A549 (cell line): ENCODE measurements around the gene ATP6V1B1. TPM values are rescaled to one million over a fixed set of nuclear protein-coding genes. Genes with fewer than 3 reads are reported as not detected.

Source experiments
- ATAC-seq, 2 experiments: fragments of 200-7000 bp in 1 of 2; fragments of >200 bp in 1 of 2; cut with Nextera tagmentation in 1 of 2; cut with Tn5 transposase in 1 of 2; 3 replicates each; pipeline versions ENCODE4 v1.8.0 to v1.9.1; 2018 to 2020; ENCODE audit warnings: mild to moderate bottlenecking in 1 of 2, moderate library complexity in 1 of 2
- CTCF ChIA-PET: fragments of 300-600 bp; sonication (Branson Sonifier 250); formaldehyde crosslinking; extraction: SDS; loops from one replicate; lab custom pipeline; 2021; ENCODE audit warnings: antibody characterized with exemption, inconsistent platforms; lab: Yijun Ruan, JAX
- POLR2A ChIA-PET: fragments of 350-600 bp; formaldehyde crosslinking; extraction: SDS; loops from one replicate; lab custom pipeline; 2021; ENCODE audit warnings: antibody characterized with exemption, inconsistent platforms; lab: Yijun Ruan, JAX
- DNase-seq, 2 experiments: peaks; one replicate each; pipeline versions ENCODE4 v3.0.0 to v3.0.0-alpha.2; 2011 to 2016; ENCODE audit warnings: low read depth in 1 of 2, low spot score in 1 of 2
- FAIRE-seq: peaks from 2 replicates; lab custom pipeline; 2011; peaks lifted over from hg19 to GRCh38; lab: Jason Lieb, UNC
- H3K27ac ChIP-seq, 2 experiments: fragments of >200 bp; sonication (Bioruptor Twin); formaldehyde crosslinking; 3 replicates each; pipeline ENCODE4 v1.5.1; 2016 to 2017
- H3K4me1 ChIP-seq: fragments of >200 bp; sonication (Bioruptor Twin); formaldehyde crosslinking; 3 replicates; pipeline ENCODE4 v1.6.1; 2016
- H3K4me2 ChIP-seq: fragments of >200 bp; sonication (Bioruptor Twin); formaldehyde crosslinking; 3 replicates; pipeline ENCODE4 v1.6.1; 2016
- H3K4me3 ChIP-seq: fragments of >200 bp; sonication (Bioruptor Twin); formaldehyde crosslinking; 3 replicates; pipeline ENCODE4 v1.5.1; 2016
- H3K9me3 ChIP-seq: fragments of >200 bp; sonication (Bioruptor Twin); formaldehyde crosslinking; 3 replicates; pipeline ENCODE4 v1.6.1; 2016
- CBX2 ChIP-seq: fragments of 200-600 bp; sonication (generic); IDR thresholded peaks from 2 replicates; pipeline ENCODE4 v1.6.1; 2016; ENCODE audit warnings: low read depth, mild to moderate bottlenecking, borderline replicate concordance
- CBX8 ChIP-seq: fragments of 200-600 bp; sonication (generic); IDR thresholded peaks from 2 replicates; pipeline ENCODE4 v1.6.1; 2016
- CEBPB ChIP-seq, 2 experiments: fragments of >200 bp in 1 of 2; sonication (Bioruptor Twin) in 1 of 2; formaldehyde crosslinking in 1 of 2; IDR thresholded peaks; 2 replicates each; pipeline ENCODE4 v1.6.1; 2012 to 2016
- EP300 ChIP-seq, 2 experiments: fragments of >200 bp; sonication (Bioruptor Twin); formaldehyde crosslinking; IDR thresholded peaks; 2 replicates in 1 of 2; 3 replicates in 1 of 2; pipeline ENCODE4 v1.6.1; 2016 to 2017
- FOSB ChIP-seq: fragments of 250-450 bp; sonication (Bioruptor Pico); IDR thresholded peaks from 2 replicates; pipeline ENCODE4 v1.5.0; 2020; ENCODE audit warnings: mild to moderate bottlenecking, moderate library complexity
- FOSL2 ChIP-seq, 2 experiments: fragments of 450-650 bp in 1 of 2; fragments of >200 bp in 1 of 2; sonication (Bioruptor Twin) in 1 of 2; formaldehyde crosslinking; IDR thresholded peaks; 2 replicates each; pipeline versions ENCODE4 v1.5.0 to v1.6.1; 2016 to 2020; ENCODE audit warnings: mild to moderate bottlenecking in 1 of 2, moderate library complexity in 1 of 2
- HOXB5 ChIP-seq: fragments of 250-450 bp; sonication (Bioruptor Pico); IDR thresholded peaks from 2 replicates; pipeline ENCODE4 v1.5.0; 2020; ENCODE audit warnings: mild to moderate bottlenecking, moderate library complexity
- JUN ChIP-seq, 2 experiments: fragments of >200 bp; sonication (Bioruptor Twin); formaldehyde crosslinking; IDR thresholded peaks; 2 replicates in 1 of 2; 3 replicates in 1 of 2; pipeline ENCODE4 v1.6.1; 2016 to 2017
- KDM5A ChIP-seq: fragments of 200-600 bp; sonication (generic); IDR thresholded peaks from 2 replicates; pipeline ENCODE4 v1.6.1; 2016; ENCODE audit warnings: antibody characterized with exemption, mild to moderate bottlenecking
- MAFK ChIP-seq: fragments of 450-650 bp; IDR thresholded peaks from 2 replicates; pipeline ENCODE4 v1.6.1; 2014; ENCODE audit not compliant: partially characterized antibody
- MYC ChIP-seq: IDR thresholded peaks from 2 replicates; pipeline ENCODE4 v1.6.1; 2012; ENCODE audit warnings: mild to moderate bottlenecking, inconsistent platforms, low read length, improper control_type of control experiment, borderline replicate concordance
- PHF8 ChIP-seq: fragments of 200-600 bp; sonication (generic); IDR thresholded peaks from 2 replicates; pipeline ENCODE4 v1.6.1; 2016; ENCODE audit warnings: low read depth, mild to moderate bottlenecking, antibody characterized with exemption, moderate library complexity, borderline replicate concordance
- POLR2A ChIP-seq: IDR thresholded peaks from 2 replicates; pipeline ENCODE4 v1.6.1; 2012; ENCODE audit warnings: mild to moderate bottlenecking, low read length
- POLR2AphosphoS2 ChIP-seq: conservative IDR thresholded peaks from 2 replicates; pipeline ENCODE4 v1.6.1; 2012; ENCODE audit warnings: low read length, improper control_type of control experiment, inconsistent platforms
- SREBF2 ChIP-seq: fragments of 450-650 bp; IDR thresholded peaks from 2 replicates; pipeline ENCODE4 v1.6.1; 2014; ENCODE audit warnings: mild to moderate bottlenecking, moderate library complexity
- ZNF302 ChIP-seq: fragments of 250-450 bp; sonication (Bioruptor Pico); IDR thresholded peaks from 2 replicates; pipeline ENCODE4 v1.9.0; 2021; ENCODE audit warnings: inconsistent platforms, mild to moderate bottlenecking, moderate library complexity
- ZSCAN20 ChIP-seq: fragments of 250-450 bp; sonication (Bioruptor Pico); IDR thresholded peaks from 2 replicates; pipeline ENCODE4 v1.8.0; 2022; ENCODE audit warnings: mild to moderate bottlenecking, moderate library complexity
- WGBS: methylation state at CpG from one replicate; pipeline ENCODE4 v1.1.6; 2017; ENCODE audit errors: missing lambda C conversion rate; 5-methylcytosine and 5-hydroxymethylcytosine counted together
- polyA plus RNA-seq, 4 experiments: library from polyadenylated mRNA; depleted of rRNA in 3 of 4; stranded (reverse); fragments of >200 nt; fragmentation: RNase III in 1 of 4; extraction: RNeasy Plus Mini Kit Qiagen cat#74134 plus additional on column Dnase treatment in 1 of 4; gene quantifications; 2 replicates in 3 of 4; 3 replicates in 1 of 4; pipeline ENCODE4 v1.2.3, GENCODE V29; 2011 to 2017
- TF ChIP-seq, protein P1 (sequence below): fragments of 200-600 bp; sonication (generic); IDR thresholded peaks from 2 replicates; pipeline ENCODE4 v1.6.1; 2016; ENCODE audit warnings: antibody characterized with exemption, mild to moderate bottlenecking, moderate library complexity
- TF ChIP-seq, protein P2 (sequence below): IDR thresholded peaks from 2 replicates; pipeline ENCODE4 v1.6.1; 2012
- TF ChIP-seq, protein P3 (sequence below): IDR thresholded peaks from 2 replicates; pipeline ENCODE4 v1.6.1; 2012; ENCODE audit warnings: low read depth, borderline replicate concordance

Gene ATP6V1B1
- polyA plus RNA-seq, 2 of the 4 experiments (the other 2 are of a cell fraction): 1.9 to 2.5 TPM

DNA sequence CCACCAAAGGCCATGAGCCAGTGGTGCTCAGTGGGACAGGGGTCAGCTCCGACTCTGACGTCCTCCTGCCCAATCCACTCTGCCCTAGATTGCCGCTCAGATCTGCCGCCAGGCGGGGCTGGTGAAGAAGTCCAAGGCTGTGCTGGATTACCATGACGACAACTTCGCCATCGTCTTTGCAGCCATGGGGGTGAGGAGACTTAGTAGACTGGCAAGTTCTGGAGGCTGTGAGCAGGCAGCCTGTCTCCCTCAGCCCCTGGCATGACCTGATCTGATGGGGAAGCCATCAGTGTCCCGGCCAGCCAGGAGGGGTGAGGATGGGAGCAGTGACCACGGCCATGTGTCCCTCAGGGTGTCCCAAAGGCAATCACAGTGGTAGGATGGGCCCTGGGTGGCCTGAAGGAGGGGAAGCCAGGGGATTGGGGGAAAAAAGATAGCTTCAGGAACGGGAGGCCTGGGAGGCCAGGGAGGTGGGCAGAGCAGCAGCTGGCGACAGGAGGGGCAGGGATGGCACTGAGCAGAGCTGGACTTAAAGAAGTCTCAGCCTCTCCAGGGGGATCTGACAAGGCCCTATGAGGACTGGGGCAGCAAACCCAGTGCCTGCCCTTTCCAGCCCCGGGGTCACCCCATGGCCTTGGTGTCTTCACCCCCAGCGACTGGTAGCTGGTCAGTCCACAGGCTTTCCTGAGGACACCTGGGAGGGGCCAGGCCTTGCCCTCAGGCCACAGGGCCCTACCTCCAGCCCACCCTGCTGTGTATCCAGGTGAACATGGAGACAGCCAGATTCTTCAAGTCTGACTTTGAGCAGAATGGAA lies 25.3 kb downstream of the ATP6V1B1 start (continued):
- TF ChIP-seq, protein P1, sequence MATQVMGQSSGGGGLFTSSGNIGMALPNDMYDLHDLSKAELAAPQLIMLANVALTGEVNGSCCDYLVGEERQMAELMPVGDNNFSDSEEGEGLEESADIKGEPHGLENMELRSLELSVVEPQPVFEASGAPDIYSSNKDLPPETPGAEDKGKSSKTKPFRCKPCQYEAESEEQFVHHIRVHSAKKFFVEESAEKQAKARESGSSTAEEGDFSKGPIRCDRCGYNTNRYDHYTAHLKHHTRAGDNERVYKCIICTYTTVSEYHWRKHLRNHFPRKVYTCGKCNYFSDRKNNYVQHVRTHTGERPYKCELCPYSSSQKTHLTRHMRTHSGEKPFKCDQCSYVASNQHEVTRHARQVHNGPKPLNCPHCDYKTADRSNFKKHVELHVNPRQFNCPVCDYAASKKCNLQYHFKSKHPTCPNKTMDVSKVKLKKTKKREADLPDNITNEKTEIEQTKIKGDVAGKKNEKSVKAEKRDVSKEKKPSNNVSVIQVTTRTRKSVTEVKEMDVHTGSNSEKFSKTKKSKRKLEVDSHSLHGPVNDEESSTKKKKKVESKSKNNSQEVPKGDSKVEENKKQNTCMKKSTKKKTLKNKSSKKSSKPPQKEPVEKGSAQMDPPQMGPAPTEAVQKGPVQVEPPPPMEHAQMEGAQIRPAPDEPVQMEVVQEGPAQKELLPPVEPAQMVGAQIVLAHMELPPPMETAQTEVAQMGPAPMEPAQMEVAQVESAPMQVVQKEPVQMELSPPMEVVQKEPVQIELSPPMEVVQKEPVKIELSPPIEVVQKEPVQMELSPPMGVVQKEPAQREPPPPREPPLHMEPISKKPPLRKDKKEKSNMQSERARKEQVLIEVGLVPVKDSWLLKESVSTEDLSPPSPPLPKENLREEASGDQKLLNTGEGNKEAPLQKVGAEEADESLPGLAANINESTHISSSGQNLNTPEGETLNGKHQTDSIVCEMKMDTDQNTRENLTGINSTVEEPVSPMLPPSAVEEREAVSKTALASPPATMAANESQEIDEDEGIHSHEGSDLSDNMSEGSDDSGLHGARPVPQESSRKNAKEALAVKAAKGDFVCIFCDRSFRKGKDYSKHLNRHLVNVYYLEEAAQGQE: no peak
- no peak for TF ChIP-seq PHF8
- TF ChIP-seq, protein P2, sequence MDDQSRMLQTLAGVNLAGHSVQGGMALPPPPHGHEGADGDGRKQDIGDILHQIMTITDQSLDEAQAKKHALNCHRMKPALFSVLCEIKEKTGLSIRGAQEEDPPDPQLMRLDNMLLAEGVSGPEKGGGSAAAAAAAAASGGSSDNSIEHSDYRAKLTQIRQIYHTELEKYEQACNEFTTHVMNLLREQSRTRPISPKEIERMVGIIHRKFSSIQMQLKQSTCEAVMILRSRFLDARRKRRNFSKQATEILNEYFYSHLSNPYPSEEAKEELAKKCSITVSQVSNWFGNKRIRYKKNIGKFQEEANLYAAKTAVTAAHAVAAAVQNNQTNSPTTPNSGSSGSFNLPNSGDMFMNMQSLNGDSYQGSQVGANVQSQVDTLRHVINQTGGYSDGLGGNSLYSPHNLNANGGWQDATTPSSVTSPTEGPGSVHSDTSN: no peak

DNA sequence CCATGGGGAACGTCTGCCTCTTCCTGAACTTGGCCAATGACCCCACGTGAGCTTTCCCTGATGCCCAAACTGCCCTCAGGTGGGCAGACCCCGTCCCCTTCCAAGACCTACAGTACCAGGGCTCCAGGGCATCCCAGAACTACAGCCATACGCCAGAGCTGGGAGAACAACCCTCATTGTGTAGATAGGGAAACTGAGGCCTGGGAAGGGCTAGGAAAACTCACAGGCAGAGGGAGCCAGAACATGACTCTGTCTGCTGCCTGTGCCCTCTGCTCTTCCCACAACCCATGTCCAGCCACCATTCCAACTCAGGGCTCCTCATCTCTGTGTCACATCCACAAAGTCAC lies 25.9 kb downstream of the ATP6V1B1 start:
- DNase-seq (no peak), ATAC-seq (no peak), FAIRE-seq (no peak)
- H3K4me1 ChIP-seq: no peaks in the 10 kb centered on the region
- ChIA-PET CTCF (interaction anchor here (1.2 to 11.4 kb wide), 11 partner anchors 9 to 658 kb away, joined by 3 to 171 read pairs (median 52); partner anchors contain the start of gene ANKRD53), POLR2A (no interaction called here)
- H3K4me2 ChIP-seq: no peak overlapping the region
- H3K4me3 ChIP-seq: no peak overlapping the region
- TF ChIP-seq CBX2: no peak
- TF ChIP-seq JUN (IDR thresholded peaks at IDR 0.05): no peak
- TF ChIP-seq MYC: no peak
- TF ChIP-seq FOSL2 (IDR thresholded peaks at IDR 0.05): no peak
- TF ChIP-seq FOSL2 (CRISPR knock-in tag; IDR thresholded peaks at IDR 0.05): no peak
- no peak for TF ChIP-seq CBX8
- TF ChIP-seq EP300 (IDR thresholded peaks at IDR 0.05): no peak
- no peak for TF ChIP-seq HOXB5 (CRISPR knock-in tag)
- no peak for TF ChIP-seq POLR2AphosphoS2
- no peak for TF ChIP-seq FOSB (CRISPR knock-in tag)
- TF ChIP-seq ZSCAN20: no peak
- TF ChIP-seq, protein P2: no peak
- TF ChIP-seq, protein P3, sequence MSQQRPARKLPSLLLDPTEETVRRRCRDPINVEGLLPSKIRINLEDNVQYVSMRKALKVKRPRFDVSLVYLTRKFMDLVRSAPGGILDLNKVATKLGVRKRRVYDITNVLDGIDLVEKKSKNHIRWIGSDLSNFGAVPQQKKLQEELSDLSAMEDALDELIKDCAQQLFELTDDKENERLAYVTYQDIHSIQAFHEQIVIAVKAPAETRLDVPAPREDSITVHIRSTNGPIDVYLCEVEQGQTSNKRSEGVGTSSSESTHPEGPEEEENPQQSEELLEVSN: no peak
- TF ChIP-seq SREBF2: no peak
- no peak for TF ChIP-seq ZNF302 (CRISPR knock-in tag)
- TF ChIP-seq KDM5A: no peak
- TF ChIP-seq MAFK: no peak
- TF ChIP-seq CEBPB (IDR thresholded peaks at IDR 0.05): no peak
- TF ChIP-seq POLR2A: no peak
- WGBS: 67% methylated on average over 4 of the region's 4 CpGs
- H3K9me3 ChIP-seq: no peaks in the 10 kb centered on the region
- no peak overlapping the region for H3K27ac ChIP-seq
